Hair follicular keratinocyte (primary cell): ENCODE results near the gene DNASE2. TPM values are rescaled to one million over a fixed set of nuclear protein-coding genes. Genes with fewer than 3 reads are reported as not detected.

Experiments
- total RNA-seq: library from RNA; depleted of rRNA; stranded (reverse); fragments of >200 nt; gene quantifications from 2 replicates; pipeline ENCODE4 v1.2.3, GENCODE V29; 2015

DNASE2 gene, protein sequence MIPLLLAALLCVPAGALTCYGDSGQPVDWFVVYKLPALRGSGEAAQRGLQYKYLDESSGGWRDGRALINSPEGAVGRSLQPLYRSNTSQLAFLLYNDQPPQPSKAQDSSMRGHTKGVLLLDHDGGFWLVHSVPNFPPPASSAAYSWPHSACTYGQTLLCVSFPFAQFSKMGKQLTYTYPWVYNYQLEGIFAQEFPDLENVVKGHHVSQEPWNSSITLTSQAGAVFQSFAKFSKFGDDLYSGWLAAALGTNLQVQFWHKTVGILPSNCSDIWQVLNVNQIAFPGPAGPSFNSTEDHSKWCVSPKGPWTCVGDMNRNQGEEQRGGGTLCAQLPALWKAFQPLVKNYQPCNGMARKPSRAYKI
- 35.8 and 48.5 TPM in 2 replicates for total RNA-seq

DNA sequence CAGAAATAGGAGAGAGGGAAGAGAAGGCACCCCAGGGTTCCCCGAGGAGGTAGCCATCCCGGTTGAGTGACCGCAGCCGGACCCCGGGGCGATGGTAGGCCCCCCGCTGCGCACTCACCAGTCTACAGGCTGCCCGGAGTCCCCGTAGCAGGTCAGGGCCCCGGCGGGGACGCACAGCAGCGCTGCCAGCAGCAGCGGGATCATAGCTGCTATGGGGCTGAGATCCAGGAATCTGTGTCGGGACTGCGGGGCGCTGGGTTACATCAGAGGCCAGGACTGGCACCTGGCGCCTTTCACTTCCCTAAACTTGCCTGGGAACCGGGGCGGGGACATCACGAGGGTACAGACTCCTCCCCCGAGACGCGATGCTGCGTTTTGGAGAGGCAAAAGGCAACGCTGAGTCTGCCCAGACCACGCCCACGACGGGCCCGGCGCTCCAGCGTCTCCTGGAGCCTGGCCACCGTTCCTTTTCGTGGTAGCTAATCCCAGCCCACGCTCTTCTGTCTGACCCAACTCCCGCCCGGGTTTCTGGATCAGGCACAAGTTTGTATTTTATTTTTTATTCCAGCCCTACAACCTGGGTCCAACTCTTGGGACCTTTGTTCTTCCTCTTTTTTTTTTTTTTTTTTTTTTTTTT, at the start of gene DNASE2:
Gene DNASE2 (minus strand): TSS at position 278 of the 637 bp plus-strand sequence. CDS start 74 bp downstream, at position 204.

DNA sequence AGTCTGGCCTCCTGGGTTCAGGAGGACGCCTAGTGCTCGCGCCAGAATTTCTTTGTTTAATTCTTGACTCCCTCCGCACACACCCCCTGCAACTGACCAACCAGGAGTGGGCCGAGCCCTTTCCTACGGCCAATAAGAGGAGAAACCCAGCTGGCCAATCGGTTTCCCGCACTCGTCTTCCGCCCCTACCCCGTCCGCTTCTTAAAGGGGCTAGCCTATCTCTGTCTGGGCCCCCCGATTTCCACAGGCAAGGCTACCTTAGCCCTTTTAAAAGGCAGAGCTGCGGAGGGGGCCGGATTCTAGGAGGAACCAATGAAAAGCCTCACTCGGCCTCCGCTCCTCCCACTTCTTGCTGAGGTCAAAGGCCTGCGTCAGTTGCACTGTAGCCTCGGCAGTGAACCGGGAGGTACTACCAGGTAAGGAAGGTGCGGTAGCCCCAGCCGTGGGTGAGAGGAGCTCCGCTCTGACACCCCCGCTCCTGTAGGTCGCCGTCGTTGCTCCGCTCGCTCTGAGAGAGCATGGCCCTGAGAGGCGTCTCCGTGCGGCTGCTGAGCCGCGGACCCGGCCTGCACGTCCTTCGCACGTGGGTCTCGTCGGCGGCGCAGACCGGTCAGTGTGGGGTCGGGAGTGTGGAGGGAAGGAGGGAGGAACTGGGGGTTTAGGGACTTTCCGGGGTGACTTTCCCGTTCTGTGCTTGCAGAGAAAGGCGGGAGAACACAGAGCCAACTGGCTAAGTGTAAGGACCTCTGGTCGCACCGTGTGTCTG, 9.7 kb upstream of the DNASE2 start, which contains the start of gene GCDH:
Gene GCDH (plus strand): TSS at position 374 of the 766 bp plus-strand sequence. CDS start 145 bp downstream, at position 519.

DNA sequence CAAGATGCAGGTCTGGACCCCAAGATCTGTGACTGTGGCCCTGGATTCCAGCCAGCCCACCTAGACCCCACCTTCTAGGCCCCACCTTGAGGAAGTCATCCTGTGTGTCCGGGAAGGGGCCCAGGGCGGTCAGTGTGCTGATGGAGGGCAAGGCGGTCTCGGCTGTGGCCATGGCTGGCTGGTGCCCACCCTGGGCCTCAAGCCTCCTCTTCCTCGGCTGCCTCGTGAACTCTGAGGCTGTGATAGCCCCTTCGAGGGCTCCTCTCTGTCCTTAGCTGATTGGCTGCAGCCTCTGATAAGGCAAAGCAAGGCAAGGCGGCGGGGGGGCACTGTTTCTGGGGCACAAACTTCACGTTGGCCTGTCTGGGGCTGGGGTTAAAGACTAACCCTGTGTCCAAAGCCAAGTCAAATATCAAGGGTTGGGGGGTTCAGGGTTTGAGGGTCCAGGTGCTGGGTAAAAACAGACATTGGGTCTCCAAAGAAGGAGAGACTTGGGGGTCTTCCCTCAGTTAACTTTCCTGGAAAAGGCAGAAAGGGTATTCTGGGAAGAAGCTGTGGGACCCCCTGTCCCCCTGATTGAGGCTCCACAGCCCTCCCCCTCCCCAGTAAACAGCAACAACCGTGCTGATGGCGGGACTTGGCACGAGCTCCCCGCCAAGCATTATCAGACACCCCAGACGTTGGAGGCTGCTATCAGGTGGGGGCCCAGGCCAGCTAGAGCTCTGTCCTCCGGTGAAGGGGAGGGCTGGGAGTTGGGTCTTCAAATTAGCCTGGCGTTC, 5.9 kb upstream of the DNASE2 start, which contains the start of gene KLF1:
Gene KLF1 (minus strand): TSS at position 233 of the 779 bp plus-strand sequence. CDS start 61 bp downstream, at position 172.

DNA sequence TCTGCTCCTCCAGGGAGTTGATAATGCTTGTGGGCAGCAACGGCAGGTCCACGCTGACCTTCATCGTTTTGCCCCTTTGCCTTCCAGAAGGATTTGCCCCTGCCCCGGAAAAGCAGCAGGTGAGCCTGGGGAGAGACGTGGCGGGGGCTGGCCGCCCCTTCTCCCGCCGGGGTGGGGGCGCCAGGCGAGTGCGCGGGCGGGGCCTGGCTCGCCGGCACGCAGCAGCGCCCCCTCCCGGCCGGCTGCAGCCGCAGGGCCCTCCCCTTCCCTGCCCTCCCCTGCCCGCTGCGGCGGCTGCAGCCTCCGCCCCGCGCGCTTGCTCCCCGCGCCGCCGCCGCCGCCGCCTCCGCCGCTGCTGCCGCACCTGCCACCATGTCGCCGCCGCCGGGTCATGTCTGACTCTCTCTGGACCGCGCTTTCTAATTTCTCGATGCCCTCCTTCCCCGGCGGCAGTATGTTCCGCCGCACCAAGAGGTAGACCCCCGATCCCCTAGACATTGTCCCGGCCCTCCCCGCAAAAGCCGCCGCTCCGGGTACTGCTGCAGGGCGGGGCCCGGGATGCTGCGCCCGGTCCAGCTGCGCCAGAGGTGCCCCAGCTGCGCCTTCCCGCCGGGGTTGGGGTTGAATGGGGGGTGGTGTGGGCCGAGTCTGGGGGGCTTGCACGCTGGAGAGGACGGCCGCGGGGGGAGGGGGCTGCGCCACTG, 42.9 kb downstream of the DNASE2 start, which contains the start of gene MAST1:
Gene MAST1 (plus strand): TSS at position 334 of the 704 bp plus-strand sequence. CDS start 58 bp downstream, at position 392.

DNA sequence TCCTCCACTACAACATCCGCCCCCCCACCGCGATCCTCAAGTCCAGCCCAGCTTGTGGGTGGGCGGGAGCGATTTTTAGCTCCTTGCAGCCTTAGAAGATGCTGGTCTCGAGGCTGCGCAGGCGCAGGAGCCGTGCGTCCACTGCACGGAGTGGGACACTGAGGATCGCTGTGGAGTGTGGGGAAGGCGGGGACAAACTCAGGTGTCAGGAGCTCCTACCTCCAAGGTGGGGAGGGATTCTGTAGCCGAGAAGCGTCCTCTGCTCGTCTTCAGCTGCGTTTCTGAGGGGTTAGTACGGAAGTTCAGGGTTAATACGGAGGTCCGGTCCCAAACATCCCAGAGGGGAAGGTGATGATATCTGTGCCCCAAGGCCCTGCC, 46.7 kb downstream of the DNASE2 start, which contains the start of gene RTBDN:
Gene RTBDN (minus strand): TSS at position 14 of the 378 bp plus-strand sequence. CDS start 4,600 bp downstream, outside the sequence.

Other genes with a start within 250 kb of the DNASE2 start
- gene MAN2B1, start 214.7 kb downstream of the DNASE2 start, total RNA-seq = 45.4 and 59.0 TPM in 2 replicates
- 5.1 and 11.3 TPM in 2 replicates for gene WDR83, start 214.6 kb downstream of the DNASE2 start, total RNA-seq
- gene DHPS, start 199.6 kb downstream of the DNASE2 start, total RNA-seq = 70.4 and 110 TPM in 2 replicates
- not detected in 2 replicates for gene GNG14, start 193.5 kb downstream of the DNASE2 start, total RNA-seq
- 15.1 and 17.9 TPM in 2 replicates for gene FBXW9, start 184.8 kb downstream of the DNASE2 start, total RNA-seq
- 20.5 and 26.8 TPM in 2 replicates for gene TNPO2, start 157.5 kb downstream of the DNASE2 start, total RNA-seq
- gene TRIR, start 146.8 kb downstream of the DNASE2 start, total RNA-seq = 272 and 389 TPM in 2 replicates
- 79.1 and 99.4 TPM in 2 replicates for gene GET3, start 144.0 kb downstream of the DNASE2 start, total RNA-seq
- gene BEST2, start 129.7 kb downstream of the DNASE2 start, total RNA-seq = 0.39 TPM in 1 of 2 replicates, not detected in the other
- gene HOOK2, start 105.9 kb downstream of the DNASE2 start, total RNA-seq = 30.8 and 32.7 TPM in 2 replicates
- gene JUNB, start 90.0 kb downstream of the DNASE2 start, total RNA-seq = 369 and 618 TPM in 2 replicates
- gene PRDX2, start 79.6 kb downstream of the DNASE2 start, total RNA-seq = 260 and 355 TPM in 2 replicates
- gene THSD8, start 79.4 kb downstream of the DNASE2 start, total RNA-seq = not detected in 2 replicates
- 26.7 and 51.0 TPM in 2 replicates for gene RNASEH2A, start 74.9 kb downstream of the DNASE2 start, total RNA-seq
- gene RTBDN, start 46.9 kb downstream of the DNASE2 start, total RNA-seq = not detected in 2 replicates
- 0.08 and 0.78 TPM in 2 replicates for gene MAST1, start 42.9 kb downstream of the DNASE2 start, total RNA-seq
- not detected in 2 replicates for gene KLF1, start 5.8 kb upstream of the DNASE2 start, total RNA-seq
- gene GCDH, start 9.7 kb upstream of the DNASE2 start, total RNA-seq = 30.6 and 39.4 TPM in 2 replicates
- 0.08 and 0.23 TPM in 2 replicates for gene SYCE2, start 37.8 kb upstream of the DNASE2 start, total RNA-seq
- 66.7 and 87.1 TPM in 2 replicates for gene FARSA, start 52.3 kb upstream of the DNASE2 start, total RNA-seq
- 1,822 and 2,213 TPM in 2 replicates for gene CALR, start 57.2 kb upstream of the DNASE2 start, total RNA-seq
- gene RAD23A, start 64.4 kb upstream of the DNASE2 start, total RNA-seq = 117 and 122 TPM in 2 replicates
- gene GADD45GIP1, start 75.8 kb upstream of the DNASE2 start, total RNA-seq = 65.8 and 102 TPM in 2 replicates
- gene DAND5, start 88.1 kb upstream of the DNASE2 start, total RNA-seq = not detected in 2 replicates
- gene NFIX, start 114.0 kb upstream of the DNASE2 start, total RNA-seq = 16.7 and 18.9 TPM in 2 replicates
- 0.53 and 2.7 TPM in 2 replicates for gene LYL1, start 221.4 kb upstream of the DNASE2 start, total RNA-seq
- gene TRMT1, start 235.3 kb upstream of the DNASE2 start, total RNA-seq = 35.5 and 40.1 TPM in 2 replicates
- gene NACC1, start 236.8 kb upstream of the DNASE2 start, total RNA-seq = 57.6 and 71.9 TPM in 2 replicates